ENCODE data around the gene BBLN. TPM values are rescaled to one million over a fixed set of nuclear protein-coding genes. Genes with fewer than 3 reads are reported as not detected.
"Not testable (repeated sequence)": the region's sequence is repeated elsewhere in the genome, so short reads cannot be mapped to it uniquely, and the experiment has no call there.

Gene BBLN
- total RNA-seq, 1 donor from 2014 or later: 41.7 TPM

DNA sequence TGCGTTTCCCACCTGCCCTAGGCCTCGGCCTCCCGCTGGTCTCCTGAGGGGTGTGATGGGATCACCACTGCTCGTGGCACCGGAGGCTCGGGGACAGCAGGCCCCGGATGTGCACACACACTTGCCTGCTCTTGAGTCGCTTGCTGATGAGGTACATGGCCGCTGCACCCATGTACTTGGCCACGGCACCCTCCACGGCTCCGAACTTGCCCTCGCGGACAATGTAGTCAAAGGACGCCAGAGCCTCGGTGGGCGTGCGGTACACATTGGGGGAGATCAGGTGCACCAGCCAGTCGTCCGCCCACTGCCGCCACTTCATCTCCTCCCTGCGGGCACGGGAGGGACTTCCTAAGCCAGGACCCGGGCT is 37.3 kb upstream of the BBLN start:
- ATAC-seq (no peak), DNase-seq (no peak)
- intact Hi-C loops (cut with micrococcal nuclease): no loop called here

DNA sequence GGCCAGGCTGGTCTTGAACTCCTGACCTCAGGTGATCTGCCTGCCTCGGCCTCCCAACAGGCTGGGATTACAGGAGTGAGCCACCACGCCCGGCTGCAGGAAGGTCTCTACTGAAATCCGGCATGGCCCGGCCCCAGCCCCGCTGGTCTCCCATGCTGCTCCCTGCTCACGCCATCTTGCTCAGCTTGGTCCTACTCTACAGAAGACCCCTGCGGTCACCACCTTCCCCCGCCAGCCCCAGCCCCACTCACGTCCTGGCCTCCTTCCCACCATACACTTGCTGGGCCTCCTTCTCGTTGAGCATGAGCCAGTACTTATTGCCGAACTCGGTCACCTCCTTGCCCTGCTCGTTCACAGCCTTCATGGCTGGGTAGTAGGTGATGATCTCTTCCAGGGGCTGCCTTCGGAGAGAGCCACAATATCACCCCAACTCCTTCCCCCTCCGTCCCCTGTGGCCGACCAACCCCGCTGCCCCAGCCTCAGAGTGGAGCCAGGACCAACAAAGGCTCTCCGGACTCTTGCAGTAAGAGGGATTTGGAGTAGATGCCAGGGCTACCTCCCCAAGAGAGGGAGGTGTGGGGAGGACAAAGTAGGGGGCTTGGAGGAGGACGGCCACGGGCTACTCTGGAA is 36.5 kb upstream of the BBLN start:
- DNase-seq: peak; percentile 27
- no peak for ATAC-seq
- intact Hi-C loops (cut with micrococcal nuclease): no loop called here

DNA sequence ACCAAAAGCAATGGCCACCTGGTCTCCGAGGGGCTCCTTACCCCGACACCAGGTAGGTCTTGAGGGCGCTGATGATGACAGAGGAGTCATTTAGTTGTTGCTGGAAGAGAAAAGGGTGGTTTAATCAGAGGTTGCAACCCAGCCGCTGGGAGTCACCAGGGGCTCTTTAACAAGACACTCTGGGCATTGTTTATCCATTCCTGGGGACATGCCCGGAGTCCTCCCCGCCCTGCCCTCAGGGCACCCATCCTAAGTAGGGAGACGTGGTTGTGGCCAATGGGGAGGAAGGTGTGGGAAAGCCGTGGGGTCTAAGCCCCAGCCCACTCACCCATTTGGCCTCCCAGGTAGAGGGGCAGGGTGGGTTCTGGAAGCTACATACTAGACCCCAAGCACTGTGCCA is 35.6 kb upstream of the BBLN start:
- no peak for ATAC-seq
- intact Hi-C loops (cut with micrococcal nuclease): no loop called here
- DNase-seq: peak; percentile 22

DNA sequence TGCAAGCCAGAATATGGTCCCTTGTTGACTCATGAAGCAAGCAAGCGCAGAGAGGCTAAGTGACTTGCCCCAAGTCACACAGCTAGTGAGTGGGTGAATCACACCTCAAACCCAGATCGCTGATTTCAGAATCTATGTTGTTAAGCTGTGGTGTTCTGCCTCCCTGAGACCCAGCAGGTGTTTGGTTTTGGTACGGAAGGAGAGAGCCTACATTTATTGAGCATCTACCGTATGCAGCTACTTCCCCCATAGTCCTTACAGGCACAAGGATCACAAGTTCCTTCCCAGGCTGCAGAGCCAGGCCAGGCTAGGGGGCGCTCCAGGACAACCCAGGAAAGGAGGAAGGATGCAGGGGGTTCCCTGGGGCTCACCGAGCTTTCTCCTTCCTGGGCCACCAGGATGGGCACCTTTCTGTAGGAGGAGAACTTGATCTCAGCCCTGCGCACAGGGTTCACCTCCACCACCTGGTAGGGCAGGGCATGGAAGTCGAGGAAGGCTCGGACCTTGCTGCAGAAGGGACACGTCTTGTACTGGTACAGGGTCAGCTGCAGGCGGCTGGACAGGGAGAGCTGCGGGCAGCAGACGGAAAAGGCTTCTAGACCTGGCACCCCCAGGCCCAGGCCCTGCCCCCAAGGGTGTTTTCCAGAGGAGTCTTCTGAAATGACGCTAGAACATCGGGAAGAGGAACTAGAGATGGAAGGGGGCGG is 35.0 kb upstream of the BBLN start:
- ATAC-seq: no peak
- intact Hi-C loops (cut with micrococcal nuclease): no loop called here
- peak; percentile 76 for DNase-seq

DNA sequence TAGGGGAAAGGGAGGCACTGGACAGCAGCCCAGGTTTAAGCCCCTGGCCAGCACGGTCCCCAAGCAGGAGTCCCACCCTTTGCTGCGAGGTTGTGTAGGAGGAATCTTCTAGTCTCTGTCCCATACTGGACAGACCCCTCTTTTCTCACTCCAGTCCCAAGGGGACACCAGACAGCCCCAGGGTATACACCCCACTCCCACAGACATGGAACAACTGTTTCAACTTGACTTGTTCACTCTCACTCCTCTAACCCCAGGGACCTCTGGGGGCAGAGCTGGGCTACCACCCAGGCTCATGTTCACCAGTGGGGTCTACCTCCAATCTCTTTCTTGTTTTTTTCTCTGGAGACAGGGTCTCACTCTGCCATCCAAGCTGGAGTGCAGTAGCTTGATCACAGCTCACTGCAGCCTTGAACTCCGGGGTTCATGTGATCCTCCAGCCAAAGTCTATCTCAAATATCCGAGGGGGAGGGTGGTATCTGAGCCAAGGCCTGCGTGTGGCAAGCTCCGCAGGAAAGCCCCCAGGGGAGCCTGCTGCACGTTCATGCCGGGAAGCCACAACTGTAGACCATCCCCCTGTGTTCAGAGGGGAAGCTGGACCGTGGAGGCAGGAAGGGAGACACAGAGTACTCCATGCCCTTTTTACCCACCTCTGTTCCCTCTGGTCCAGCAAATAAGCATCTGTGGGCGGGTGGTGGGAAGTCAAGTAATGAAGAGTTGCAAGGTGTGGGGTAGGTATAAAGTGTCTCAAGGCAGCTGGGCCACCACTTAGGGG is 34.3 kb upstream of the BBLN start:
- intact Hi-C loops (cut with micrococcal nuclease): no loop called here
- DNase-seq (peak; percentile 29), ATAC-seq (no peak)

DNA sequence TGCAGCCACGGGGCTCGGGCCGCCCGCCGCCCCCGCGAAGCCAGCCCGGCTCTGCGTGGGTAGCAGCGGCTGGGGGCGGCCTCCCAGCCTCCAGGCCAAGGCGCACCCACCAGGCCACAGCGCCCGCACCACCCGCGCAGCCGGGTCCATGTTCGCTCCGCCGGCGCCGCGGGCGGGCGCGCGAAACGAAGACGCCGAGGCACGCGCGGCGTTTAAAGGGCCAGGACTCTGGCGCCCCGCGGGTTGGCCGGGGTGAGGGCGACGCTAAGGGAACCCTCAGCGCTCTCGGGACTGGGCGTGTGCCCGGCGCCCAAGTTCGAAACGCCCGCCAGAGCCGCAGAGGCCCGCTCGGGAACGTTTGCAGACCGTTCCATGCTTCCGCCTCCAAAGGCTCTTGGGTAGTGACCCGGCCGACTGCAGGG is 32.5 kb upstream of the BBLN start, which contains the start of gene PTGES2:
PTGES2 (minus strand) TSS at position 162 of the 422 bp plus-strand sequence; CDS start at position 150, 12 bp downstream.
- ATAC-seq: peak; percentile 86
- intact Hi-C loops (cut with micrococcal nuclease): no loop called here
- peak; percentile 93 for DNase-seq

DNA sequence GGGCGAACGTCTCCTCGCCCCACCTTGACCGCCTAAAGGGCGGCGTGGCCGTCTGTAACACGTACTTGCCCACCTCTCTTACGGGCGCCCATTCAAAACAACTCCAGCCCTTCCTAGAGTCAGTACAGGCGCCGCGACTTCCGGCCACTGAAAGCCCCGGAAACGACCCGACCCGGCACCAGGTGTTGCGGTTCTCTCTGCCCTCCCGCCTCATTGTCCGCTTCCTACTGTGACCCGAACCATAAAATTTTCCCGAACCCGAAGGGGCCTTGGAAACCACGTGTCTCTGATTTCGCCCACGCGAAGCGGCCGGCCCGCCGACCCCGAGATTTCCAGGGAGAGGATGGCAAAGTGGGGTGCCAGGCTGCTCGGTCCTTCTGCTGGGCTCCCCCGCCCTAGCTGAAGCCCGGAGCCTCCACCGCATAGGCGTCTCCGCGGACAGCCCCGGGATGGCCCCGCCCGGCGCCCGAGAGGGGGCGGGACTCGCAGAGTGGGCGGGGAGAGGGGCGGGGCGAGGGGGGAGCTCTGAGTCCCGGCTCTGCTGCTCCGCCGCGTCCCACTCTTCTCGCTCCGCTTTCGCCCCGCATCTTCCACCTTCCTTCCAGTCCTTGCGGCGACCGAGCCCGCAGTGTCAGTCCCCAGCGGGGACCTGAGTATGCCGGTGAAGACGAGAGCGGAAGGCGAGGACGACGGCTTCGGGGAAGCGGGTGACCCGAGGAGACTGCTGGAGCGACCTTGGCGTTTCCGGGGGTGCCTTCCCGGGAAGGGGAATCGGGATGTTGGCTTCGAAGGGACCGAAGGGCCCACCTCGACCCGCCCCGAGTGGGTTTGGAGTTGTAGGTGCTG is 31.9 kb upstream of the BBLN start:
- ATAC-seq: peak; percentile 89
- intact Hi-C loops (cut with micrococcal nuclease): no loop called here
- DNase-seq: peak; percentile 90

DNA sequence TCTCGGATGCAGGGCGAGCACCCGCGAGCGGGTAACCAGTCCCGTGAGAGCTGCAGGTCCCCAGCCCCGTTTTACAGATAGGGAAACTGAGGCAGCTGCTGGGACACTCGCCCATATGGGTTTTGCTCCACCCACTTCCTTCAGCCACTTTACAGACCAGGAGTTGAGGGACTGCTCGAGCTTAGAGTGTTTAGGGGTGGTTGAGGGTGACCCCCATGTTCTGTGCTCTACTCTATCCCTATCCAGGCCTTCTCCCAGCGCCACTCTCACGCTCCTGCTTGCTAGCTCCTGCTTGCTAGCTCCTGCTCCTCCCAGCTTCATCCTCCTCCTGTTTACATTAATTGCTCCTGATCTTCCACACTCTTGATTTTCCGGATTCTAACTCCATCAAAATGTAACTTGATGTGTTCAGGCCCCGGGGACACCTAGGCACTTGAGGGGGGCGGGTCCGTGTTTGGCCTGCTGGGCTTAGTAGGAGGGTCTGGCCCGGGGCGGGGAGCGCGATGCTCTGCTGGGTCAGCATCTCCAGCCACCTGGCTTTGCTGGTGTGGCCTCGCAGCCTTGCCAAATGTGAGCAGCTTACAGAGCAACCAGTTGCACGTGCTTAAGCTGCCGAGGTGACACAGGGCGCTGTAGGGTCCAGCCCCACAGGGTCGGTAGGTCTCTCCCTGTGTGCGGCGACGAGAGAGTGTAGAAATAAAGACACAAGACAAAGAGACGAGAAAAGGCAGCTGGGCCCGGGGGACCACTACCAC is 31.1 kb upstream of the BBLN start:
- DNase-seq (peak; percentile 34), ATAC-seq (no peak)
- intact Hi-C loops (cut with micrococcal nuclease): no loop called here

DNA sequence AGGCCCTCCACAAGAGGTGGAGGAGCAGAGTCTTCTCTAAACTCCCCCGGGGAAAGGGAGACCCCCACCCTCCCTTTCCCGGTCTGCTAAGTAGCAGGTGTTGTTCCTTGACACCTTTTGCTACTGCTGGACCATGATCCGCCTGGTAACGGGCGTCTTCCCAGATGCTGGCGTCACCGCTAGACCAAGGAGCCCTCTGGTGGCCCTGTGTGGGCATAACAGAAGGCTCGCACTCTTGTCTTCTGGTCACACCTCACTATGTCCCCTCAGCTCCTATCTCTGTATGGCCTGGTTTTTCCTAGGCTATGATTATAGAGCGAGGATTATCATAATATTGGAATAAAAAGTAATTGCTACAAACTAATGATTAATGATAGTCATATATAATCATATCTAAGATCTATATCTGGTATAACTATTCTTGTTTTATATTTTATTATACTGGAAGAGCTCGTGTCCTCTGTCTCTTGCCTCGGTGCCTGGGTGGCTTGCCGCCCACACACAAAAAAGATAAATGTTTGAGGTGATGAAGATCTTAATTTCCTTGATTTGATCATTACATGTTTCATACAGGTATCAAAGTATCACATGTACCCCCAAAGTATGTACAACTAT is 30.0 kb upstream of the BBLN start:
- ATAC-seq; intact Hi-C loops (cut with micrococcal nuclease): not testable (repeated sequence)
- DNase-seq: peak; percentile 68

DNA sequence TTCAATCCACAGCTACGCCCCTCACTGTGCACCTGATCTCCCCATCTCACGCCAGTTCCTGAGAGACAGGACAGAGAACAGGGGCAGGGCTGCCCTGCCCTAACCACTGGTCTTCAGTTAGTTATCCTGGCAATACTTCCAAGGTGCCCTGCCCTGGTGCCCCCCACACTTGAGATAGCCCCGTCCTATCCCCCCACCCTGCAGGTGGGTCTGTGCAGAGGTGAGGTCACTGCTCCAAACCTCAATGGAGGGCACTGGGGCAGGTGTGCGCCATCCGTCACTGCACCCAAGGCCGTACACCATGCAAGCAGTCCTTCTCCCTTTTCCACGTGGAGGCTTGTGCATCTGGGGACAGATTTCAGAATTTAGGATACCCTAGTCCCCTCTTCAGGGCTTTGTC is 29.4 kb upstream of the BBLN start:
- intact Hi-C loops (cut with micrococcal nuclease); ATAC-seq: not testable (repeated sequence)
- DNase-seq: peak; percentile 28

DNA sequence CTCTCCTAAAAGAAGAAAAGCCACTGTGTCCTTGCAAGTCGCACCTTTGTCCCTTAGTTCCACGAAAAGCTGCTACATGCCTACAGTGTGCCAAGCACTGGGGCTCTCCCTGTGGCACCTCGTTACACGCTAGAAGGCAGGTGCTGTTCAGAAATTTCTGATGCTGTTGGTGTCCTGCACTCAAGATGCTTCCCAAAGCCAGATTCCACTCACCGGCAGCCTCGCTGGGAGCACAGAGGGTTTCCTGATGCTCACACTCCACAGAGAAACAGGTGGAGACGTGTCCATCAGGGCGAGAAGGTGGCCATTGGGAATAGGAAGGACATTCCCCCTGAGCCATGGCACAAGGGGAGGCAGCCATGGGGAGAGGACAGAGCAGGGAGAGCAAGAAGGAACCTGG is 28.7 kb upstream of the BBLN start:
- ATAC-seq; intact Hi-C loops (cut with micrococcal nuclease): not testable (repeated sequence)
- DNase-seq: peak; percentile 17

DNA sequence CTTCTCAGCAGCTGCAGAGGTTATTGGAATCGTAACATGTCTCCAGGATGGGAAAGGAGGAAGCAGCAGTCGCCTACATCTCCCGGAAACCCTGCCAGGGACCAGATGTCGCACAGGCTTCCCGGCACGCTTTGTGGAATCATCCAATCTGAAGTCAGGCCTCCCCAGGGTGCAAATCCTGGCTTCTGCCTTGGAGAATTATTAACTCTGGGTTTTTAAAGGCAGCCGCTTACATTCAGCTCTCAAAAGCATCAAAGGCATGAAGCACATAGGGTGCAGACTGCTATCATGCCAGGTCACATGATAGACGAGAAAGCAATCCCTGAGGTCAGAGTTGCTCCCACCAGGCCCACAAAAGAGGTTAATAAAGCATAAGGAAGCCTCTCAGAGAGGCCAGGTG is 27.9 kb upstream of the BBLN start:
- ATAC-seq; intact Hi-C loops (cut with micrococcal nuclease): not testable (repeated sequence)
- DNase-seq: peak; percentile 69

DNA sequence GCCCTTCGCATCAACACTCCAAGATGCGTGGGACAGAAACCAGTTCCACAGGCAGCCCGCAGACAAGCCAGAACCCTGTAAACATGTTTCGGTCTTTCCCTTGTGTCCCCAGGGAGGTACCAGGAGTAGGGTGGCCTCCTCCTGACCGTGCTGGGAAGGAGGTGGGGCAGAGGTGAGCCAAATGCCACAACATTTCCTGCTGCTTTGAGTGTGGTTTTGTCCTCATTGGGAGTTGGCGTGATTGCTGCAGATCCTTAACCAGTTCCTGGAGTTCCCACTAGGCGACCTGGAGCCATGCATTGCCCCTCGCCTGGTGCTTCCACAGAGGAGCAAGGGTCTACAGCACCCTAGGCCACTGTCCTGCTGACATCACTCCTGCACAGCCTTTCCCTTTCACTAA is 24.5 kb upstream of the BBLN start:
- ATAC-seq; DNase-seq; intact Hi-C loops (cut with micrococcal nuclease): not testable (repeated sequence)

DNA sequence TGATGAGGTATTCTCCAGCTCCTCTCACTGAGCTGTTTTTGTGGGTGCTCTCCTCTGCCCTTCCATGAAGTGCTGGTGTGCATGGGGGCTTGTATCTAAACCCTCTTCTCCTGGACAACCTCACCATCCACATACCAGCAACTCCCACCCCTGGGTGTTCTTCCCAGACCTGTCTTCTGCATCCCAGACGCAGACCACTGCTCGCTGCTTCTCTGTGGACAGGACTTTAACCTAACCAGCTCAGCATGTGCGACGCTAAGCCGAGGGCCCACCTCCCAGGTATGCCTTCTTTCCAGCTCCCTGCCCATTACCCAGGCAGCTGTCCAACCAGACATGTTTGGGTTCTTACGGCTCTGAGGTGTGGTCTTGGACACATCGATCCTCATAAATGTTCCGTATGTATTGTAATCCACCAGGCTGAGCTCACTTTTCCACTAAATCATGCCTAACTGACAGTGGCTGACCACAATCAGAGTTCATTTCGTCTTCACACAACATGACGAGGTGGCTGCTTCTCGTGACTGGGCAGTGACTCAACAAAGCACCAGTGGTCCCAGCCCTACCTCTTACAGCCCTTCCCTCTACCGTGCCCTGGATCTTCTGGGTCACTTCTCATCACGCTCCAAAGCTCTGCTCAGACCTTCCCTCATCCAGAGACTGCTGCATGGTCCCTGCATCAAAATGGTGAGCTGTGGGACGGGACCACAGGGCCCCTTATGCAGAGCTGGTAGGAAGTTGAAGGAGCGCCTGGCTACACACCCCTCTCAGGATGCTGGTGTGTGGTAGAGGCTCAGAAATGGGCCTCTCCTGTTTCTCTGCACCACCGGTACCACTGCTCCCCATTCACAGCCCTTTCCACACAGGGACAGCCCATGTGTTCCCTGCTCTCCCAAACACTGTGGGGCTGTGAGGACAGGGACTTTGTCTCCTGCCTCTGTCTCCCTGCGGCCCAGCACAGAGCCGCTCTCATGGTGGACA is 23.0 kb upstream of the BBLN start:
- no peak for DNase-seq

DNA sequence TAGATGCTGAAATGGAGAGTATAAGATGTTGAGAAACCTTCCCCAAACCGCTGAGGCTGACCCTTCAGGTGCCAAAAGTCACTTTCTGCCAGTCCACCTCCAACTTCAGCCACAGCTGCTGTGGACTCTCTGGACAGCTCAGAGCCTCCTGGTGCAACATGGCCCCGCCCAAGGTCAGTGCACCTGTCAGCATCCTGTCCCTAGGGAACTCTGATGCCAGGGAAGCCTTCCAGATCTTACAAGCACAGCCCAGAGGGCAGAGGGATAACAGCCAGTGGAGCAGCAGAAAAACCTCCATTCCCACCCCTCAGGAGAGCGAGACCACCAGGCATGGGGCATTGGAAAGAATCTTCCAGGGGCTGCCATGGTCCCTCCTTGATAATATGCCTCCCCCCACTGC is 22.1 kb upstream of the BBLN start:
- intact Hi-C loops (cut with micrococcal nuclease): no loop called here
- DNase-seq: no peak
- no peak for ATAC-seq

More for the DNA sequence above, 23.0 kb upstream of the BBLN start:
- intact Hi-C loops (cut with micrococcal nuclease): no loop called here
- ATAC-seq: no peak

DNA sequence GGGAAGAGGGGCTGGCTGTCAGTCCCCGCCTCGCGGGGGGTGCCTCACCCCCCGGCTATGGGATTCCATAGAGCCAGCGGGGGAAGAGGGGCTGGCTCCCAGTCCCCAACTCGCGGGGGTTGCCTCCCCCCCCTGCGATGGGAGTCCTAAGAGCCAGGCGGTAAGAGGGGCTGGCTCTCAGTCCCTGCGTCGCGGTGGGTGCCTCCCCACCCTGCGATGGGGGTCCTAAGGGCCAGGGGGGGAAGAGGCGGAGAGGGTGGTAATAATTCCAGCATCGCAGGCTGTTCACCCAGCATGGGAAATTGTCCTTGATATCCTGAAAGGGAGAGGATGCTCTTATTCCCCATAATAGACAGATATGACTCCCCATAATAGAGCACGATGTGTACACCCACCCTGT is 20.4 kb upstream of the BBLN start:
- ATAC-seq: no peak
- intact Hi-C loops (cut with micrococcal nuclease): no loop called here
- no peak for DNase-seq

DNA sequence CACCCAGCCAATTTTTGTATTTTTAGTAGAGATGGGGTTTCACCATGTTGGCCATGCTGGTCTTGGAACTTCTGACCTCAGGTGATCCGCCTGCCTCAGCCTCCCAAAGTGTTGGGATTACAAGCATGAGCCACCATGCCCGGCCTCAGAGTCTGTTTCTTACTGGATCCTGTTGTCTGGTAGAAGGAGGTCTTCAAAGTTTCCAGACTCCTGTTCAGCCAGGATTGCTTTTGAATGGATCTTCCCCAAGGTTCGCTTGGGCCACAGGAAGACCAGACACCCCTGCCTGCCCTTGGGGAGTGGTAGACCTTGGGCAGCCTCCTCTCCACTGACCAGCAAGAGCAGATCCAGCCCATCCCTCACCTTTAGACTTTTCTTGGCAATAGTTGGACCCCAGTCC is 18.5 kb upstream of the BBLN start:
- intact Hi-C loops (cut with micrococcal nuclease): no loop called here
- DNase-seq (no peak), ATAC-seq (no peak)

Data from left ventricle myocardium superior (tissue), 1 donor.